Uterus (tissue), 4 donors: ENCODE data around the gene ADGRD1. TPM values are rescaled to one million over a fixed set of nuclear protein-coding genes. Genes with fewer than 3 reads are reported as not detected.
A peak's percentile ranks its signal among the peaks of the same experiment; 100 is the strongest.

ENCODE experiments used
- DNase-seq, 2 donors: peaks; one replicate each; pipeline ENCODE4 v3.0.0-alpha.2; 2019 to 2020
- H3K27ac ChIP-seq, 2 donors: fragments of 200-600 bp; sonication (generic); 1 replicate in 1 of 2; 2 replicates in 1 of 2; pipeline ENCODE4 v1.5.1; 2016 to 2018
- H3K27me3 ChIP-seq, 2 donors: fragments of 200-600 bp; sonication (generic); one replicate each; pipeline ENCODE4 v1.5.1; 2018 to 2019; ENCODE audit warnings: control low read depth in 1 of 2
- H3K36me3 ChIP-seq, 2 donors: fragments of 200-600 bp; sonication (generic); one replicate each; pipeline ENCODE4 v1.5.1; 2019; ENCODE audit warnings: control low read depth in 1 of 2
- H3K4me1 ChIP-seq, 2 donors: fragments of 200-600 bp; sonication (generic); one replicate each; pipeline ENCODE4 v1.5.1; 2018 to 2019; ENCODE audit warnings: control low read depth in 1 of 2
- H3K4me3 ChIP-seq, 2 donors: fragments of 200-600 bp; sonication (generic); 1 replicate in 1 of 2; 2 replicates in 1 of 2; pipeline ENCODE4 v1.5.1; 2018 to 2019; ENCODE audit warnings: mild to moderate bottlenecking in 1 of 2
- H3K9me3 ChIP-seq, 2 donors: fragments of 200-600 bp; sonication (generic); one replicate each; pipeline ENCODE4 v1.5.1; 2019; ENCODE audit warnings: control low read depth in 1 of 2
- CTCF ChIP-seq, 4 experiments: fragments of 200-600 bp in 2 of 4; fragments of 450-650 bp in 2 of 4; sonication (generic) in 2 of 4; IDR thresholded peaks; one replicate each; pipeline ENCODE4 v1.5.1; 2016 to 2019; ENCODE audit warnings: antibody characterized with exemption in 4 of 4, mild to moderate bottlenecking in 2 of 4, moderate library complexity in 1 of 4
- POLR2A ChIP-seq, 2 donors: fragments of 450-650 bp; IDR thresholded peaks; one replicate each; pipeline ENCODE4 v1.6.1; 2016; ENCODE audit warnings: antibody characterized with exemption in 2 of 2, mild to moderate bottlenecking in 1 of 2, moderate library complexity in 1 of 2
- intact Hi-C: fragments of 100-400 bp; cut with DNase I; formaldehyde crosslinking; loops from one replicate; pipeline ENCODE4 v1.15.1; 2023; ENCODE audit warnings: low total_unique reads
- total RNA-seq, 4 donors: library from RNA; depleted of rRNA in 3 of 4; stranded (reverse); fragments of >200 nt in 3 of 4; gene quantifications; one replicate each; pipeline versions ENCODE4 v1.1.0 to v1.2.4, GENCODE V29; 2014 to 2023
- donor health status: DM: yes; HTN: yes; CAD: no.

Gene ADGRD1
- total RNA-seq, 4 donors from 2014 or later = 13.5 to 89.9 (median 33.7) TPM

- Histone ChIP-seq H3K4me3 (no peak overlapping the region), H3K9me3 (no peaks in the 10 kb centered on the region), H3K27me3 (no peaks in the 10 kb centered on the region), H3K27ac (no peak overlapping the region), H3K36me3 (no peaks in the 10 kb centered on the region), H3K4me1 (no peaks in the 10 kb centered on the region)
- no peak for TF ChIP-seq CTCF (IDR thresholded peaks at IDR 0.05)
- TF ChIP-seq POLR2A (IDR thresholded peaks at IDR 0.05) = no peak
- no peak for DNase-seq
- intact Hi-C loops = no loop called here
Observed at GRCh38 chr12:130948751-130949150, 5.0 kb upstream of the ADGRD1 start.

- Histone ChIP-seq H3K4me3 (no peak overlapping the region), H3K27ac (no peak overlapping the region), H3K27me3 (no peaks in the 10 kb centered on the region), H3K9me3 (no peaks in the 10 kb centered on the region), H3K4me1 (no peaks in the 10 kb centered on the region), H3K36me3 (no peaks in the 10 kb centered on the region)
- intact Hi-C loops = no loop called here
- no peak for DNase-seq
- TF ChIP-seq POLR2A (IDR thresholded peaks at IDR 0.05) = no peak
- TF ChIP-seq CTCF (IDR thresholded peaks at IDR 0.05) = no peak
Observed at GRCh38 chr12:130949806-130950205, 3.9 kb upstream of the ADGRD1 start.

GRCh38 chr12:130951636-130952035 is 2.1 kb upstream of the ADGRD1 start:
- H3K4me1 ChIP-seq = no peaks in the 10 kb centered on the region
- intact Hi-C loops = no loop called here
- DNase-seq = no peak

GRCh38 chr12:130952171-130952954 is 1.3 kb upstream of the ADGRD1 start:
- Histone ChIP-seq H3K9me3 (no peaks in the 10 kb centered on the region), H3K27me3 (no peaks in the 10 kb centered on the region), H3K27ac (peak overlapping the region; percentile 70 to 77), H3K4me1 (no peaks in the 10 kb centered on the region), H3K4me3 (no peak overlapping the region), H3K36me3 (no peaks in the 10 kb centered on the region)
- DNase-seq = peak; percentile 62 to 63
- TF ChIP-seq CTCF (IDR thresholded peaks at IDR 0.05) (no peak), POLR2A (IDR thresholded peaks at IDR 0.05) (peak in 1 of 2 donors; percentile 15)
- intact Hi-C loops = no loop called here

More at GRCh38 chr12:130951636-130952035, 2.1 kb upstream of the ADGRD1 start:
- Histone ChIP-seq H3K27ac (peak overlapping the region; percentile 70 to 77), H3K9me3 (no peaks in the 10 kb centered on the region), H3K4me3 (no peak overlapping the region), H3K36me3 (no peaks in the 10 kb centered on the region), H3K27me3 (no peaks in the 10 kb centered on the region)
- TF ChIP-seq CTCF (IDR thresholded peaks at IDR 0.05) (no peak), POLR2A (IDR thresholded peaks at IDR 0.05) (no peak)

- H3K4me3 ChIP-seq = peak overlapping the region; percentile 42 to 45
- no peak for TF ChIP-seq CTCF (IDR thresholded peaks at IDR 0.05)
- intact Hi-C loops = no loop called here
- no peaks in the 10 kb centered on the region for H3K27me3 ChIP-seq
- H3K9me3 ChIP-seq = no peaks in the 10 kb centered on the region
- no peak for DNase-seq
- H3K36me3 ChIP-seq = no peaks in the 10 kb centered on the region
- peak overlapping the region; percentile 70 to 77 for H3K27ac ChIP-seq
- H3K4me1 ChIP-seq = no peaks in the 10 kb centered on the region
Observed at GRCh38 chr12:130954544-130954831, 781 bp downstream of the ADGRD1 start.
